Sigmoid colon (tissue), 4 donors: ENCODE measurements around the gene GPRC6A.

Experiments
- POLR2AphosphoS5 ChIP-seq, 4 donors: sonication (generic); formaldehyde crosslinking; IDR thresholded peaks; one replicate each; pipeline ENCODE4 v1.6.1; 2017; ENCODE audit warnings: antibody characterized with exemption in 4 of 4
- TF ChIP-seq, protein P1 (sequence below), 4 experiments: fragments of 450-650 bp in 3 of 4; fragments of 200-600 bp in 1 of 4; IDR thresholded peaks; one replicate each; pipeline ENCODE4 v1.5.1; 2016 to 2019; ENCODE audit warnings: antibody characterized with exemption in 4 of 4, mild to moderate bottlenecking in 3 of 4, moderate library complexity in 2 of 4

DNA sequence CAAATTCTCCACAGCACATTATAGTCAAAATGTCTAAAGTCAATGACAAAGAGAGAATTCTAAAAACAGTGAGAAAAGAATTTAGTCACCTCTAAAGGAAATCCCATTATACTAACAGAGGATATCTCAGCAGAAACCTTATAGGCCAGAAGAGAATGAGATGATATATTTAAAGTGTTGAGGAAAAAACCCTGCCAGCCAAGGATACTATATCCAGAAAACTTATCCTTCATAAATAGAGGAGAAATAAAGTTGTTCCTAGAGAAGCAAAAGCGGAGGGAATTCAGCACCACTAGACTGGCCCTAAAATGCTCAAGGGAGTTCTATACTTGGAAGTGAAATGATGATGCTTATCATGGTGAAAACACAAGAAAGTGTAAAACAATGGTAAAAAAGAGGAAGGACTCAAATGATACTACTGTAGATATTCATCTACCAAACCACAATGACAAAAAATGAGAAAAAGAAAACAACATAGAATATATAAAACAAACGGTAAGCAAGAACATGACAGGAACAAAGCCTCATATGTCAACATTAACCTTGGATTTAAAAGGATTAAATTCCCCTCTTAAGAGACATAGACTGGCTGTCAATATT, 16.7 kb downstream of the GPRC6A start:
- TF ChIP-seq POLR2AphosphoS5 (IDR thresholded peaks at IDR 0.05), result no peak
- TF ChIP-seq, protein P1, sequence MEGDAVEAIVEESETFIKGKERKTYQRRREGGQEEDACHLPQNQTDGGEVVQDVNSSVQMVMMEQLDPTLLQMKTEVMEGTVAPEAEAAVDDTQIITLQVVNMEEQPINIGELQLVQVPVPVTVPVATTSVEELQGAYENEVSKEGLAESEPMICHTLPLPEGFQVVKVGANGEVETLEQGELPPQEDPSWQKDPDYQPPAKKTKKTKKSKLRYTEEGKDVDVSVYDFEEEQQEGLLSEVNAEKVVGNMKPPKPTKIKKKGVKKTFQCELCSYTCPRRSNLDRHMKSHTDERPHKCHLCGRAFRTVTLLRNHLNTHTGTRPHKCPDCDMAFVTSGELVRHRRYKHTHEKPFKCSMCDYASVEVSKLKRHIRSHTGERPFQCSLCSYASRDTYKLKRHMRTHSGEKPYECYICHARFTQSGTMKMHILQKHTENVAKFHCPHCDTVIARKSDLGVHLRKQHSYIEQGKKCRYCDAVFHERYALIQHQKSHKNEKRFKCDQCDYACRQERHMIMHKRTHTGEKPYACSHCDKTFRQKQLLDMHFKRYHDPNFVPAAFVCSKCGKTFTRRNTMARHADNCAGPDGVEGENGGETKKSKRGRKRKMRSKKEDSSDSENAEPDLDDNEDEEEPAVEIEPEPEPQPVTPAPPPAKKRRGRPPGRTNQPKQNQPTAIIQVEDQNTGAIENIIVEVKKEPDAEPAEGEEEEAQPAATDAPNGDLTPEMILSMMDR (IDR thresholded peaks at IDR 0.05), result no peak
